ENCODE data around the gene FTCDNL1. TPM values are rescaled to one million over a fixed set of nuclear protein-coding genes. Genes with fewer than 3 reads are reported as not detected.

The FTCDNL1 gene
- polyA plus RNA-seq, 2 of the 4 experiments (the other 2 are of a cell fraction): 2.1 to 5.2 TPM

GRCh38 chr2:199764273-199764800, 86.7 kb downstream of the FTCDNL1 start:
- no peak overlapping the region for H3K27ac ChIP-seq
- no peaks in the 10 kb centered on the region for H3K9me3 ChIP-seq
- DNase-seq (ENCODE audit: low read depth in 1 of 2, low spot score in 1 of 2) (no peak), ATAC-seq (no peak), FAIRE-seq (no peak)
- H3K4me1 ChIP-seq: no peaks in the 10 kb centered on the region
- 72% methylated on average over 7 of the region's 7 CpGs for WGBS (ENCODE audit: missing lambda C conversion rate)
- no peak overlapping the region for H3K4me2 ChIP-seq
- ChIA-PET POLR2A (no interaction called here), CTCF (interaction anchor here (0.6 kb wide), 1 partner anchor 658 kb away, joined by 3 read pairs; no protein-coding TSS in a partner anchor)
- no peak for TF ChIP-seq HES2 (IDR thresholded peaks at IDR 0.05)
- H3K4me3 ChIP-seq: no peak overlapping the region

- Histone ChIP-seq H3K4me1 (no peaks in the 10 kb centered on the region), H3K4me2 (no peak overlapping the region), H3K9me3 (no peaks in the 10 kb centered on the region), H3K4me3 (no peak overlapping the region), H3K27ac (no peak overlapping the region)
- TF ChIP-seq RFX5 (IDR thresholded peaks at IDR 0.05) (no peak), TFCP2L1 (CRISPR knock-in tag; IDR thresholded peaks at IDR 0.05) (no peak), RAD21 (conservative IDR thresholded peaks at IDR 0.05 in 1 of 2, IDR thresholded peaks at IDR 0.05 in 1 of 2) (no peak), MAFK (IDR thresholded peaks at IDR 0.05; ENCODE audit: partially characterized antibody) (no peak), HES2 (IDR thresholded peaks at IDR 0.05) (no peak), EP300 (IDR thresholded peaks at IDR 0.05) (no peak), ATOH8 (CRISPR knock-in tag; IDR thresholded peaks at IDR 0.05; ENCODE audit: low read depth) (no peak), MYC (IDR thresholded peaks at IDR 0.05; ENCODE audit: borderline replicate concordance, low read length) (no peak), NR3C1 (IDR thresholded peaks at IDR 0.05) (no peak), PBX3 (IDR thresholded peaks at IDR 0.05) (no peak), TP53 (CRISPR knock-in tag; IDR thresholded peaks at IDR 0.05) (no peak), SMC3 (IDR thresholded peaks at IDR 0.05) (no peak)
- TF ChIP-seq, protein P1, sequence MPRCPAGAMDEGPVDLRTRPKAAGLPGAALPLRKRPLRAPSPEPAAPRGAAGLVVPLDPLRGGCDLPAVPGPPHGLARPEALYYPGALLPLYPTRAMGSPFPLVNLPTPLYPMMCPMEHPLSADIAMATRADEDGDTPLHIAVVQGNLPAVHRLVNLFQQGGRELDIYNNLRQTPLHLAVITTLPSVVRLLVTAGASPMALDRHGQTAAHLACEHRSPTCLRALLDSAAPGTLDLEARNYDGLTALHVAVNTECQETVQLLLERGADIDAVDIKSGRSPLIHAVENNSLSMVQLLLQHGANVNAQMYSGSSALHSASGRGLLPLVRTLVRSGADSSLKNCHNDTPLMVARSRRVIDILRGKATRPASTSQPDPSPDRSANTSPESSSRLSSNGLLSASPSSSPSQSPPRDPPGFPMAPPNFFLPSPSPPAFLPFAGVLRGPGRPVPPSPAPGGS (IDR thresholded peaks at IDR 0.05): no peak
- TF ChIP-seq, protein P2, sequence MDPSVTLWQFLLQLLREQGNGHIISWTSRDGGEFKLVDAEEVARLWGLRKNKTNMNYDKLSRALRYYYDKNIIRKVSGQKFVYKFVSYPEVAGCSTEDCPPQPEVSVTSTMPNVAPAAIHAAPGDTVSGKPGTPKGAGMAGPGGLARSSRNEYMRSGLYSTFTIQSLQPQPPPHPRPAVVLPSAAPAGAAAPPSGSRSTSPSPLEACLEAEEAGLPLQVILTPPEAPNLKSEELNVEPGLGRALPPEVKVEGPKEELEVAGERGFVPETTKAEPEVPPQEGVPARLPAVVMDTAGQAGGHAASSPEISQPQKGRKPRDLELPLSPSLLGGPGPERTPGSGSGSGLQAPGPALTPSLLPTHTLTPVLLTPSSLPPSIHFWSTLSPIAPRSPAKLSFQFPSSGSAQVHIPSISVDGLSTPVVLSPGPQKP (IDR thresholded peaks at IDR 0.05; ENCODE audit: low read depth, low read length): no peak
- no peak for FAIRE-seq
- CTCF ChIA-PET: no interaction called here
- DNase-seq (ENCODE audit: low read depth in 1 of 2, low spot score in 1 of 2): no peak
- 71% methylated on average over 4 of the region's 4 CpGs for WGBS (ENCODE audit: missing lambda C conversion rate)
- POLR2A ChIA-PET: no interaction called here
- no peak for ATAC-seq
Observed at GRCh38 chr2:199762963-199763362, 88.0 kb downstream of the FTCDNL1 start.

DNA sequence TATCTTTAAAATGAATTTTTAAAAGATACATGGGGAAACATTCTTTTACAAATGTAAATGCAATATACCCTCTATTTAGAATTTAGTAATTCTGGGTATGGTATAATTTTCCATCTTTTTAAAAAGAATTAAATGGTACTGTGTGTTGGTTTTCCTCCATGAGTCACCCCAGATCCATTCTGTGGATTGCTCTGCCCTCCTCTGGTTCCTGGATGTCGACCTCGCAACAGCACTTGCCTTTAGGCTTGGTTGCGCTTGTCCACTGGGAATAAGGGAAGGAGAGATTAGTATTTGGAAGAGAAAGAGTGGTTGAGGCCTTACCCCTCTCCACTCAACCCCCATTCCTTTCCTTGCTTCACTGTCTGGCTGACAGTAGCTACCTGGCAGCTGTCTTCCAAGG, 90.4 kb downstream of the FTCDNL1 start:
- ATAC-seq (no peak), FAIRE-seq (no peak), DNase-seq (ENCODE audit: low read depth in 1 of 2, low spot score in 1 of 2) (no peak)
- TF ChIP-seq RNF2 (IDR thresholded peaks at IDR 0.05; ENCODE audit: borderline replicate concordance, low read depth) (no peak), HOXB5 (CRISPR knock-in tag; IDR thresholded peaks at IDR 0.05) (no peak), SMC3 (IDR thresholded peaks at IDR 0.05) (no peak), FOXS1 (CRISPR knock-in tag; IDR thresholded peaks at IDR 0.05) (no peak), ZFP36 (IDR thresholded peaks at IDR 0.05; ENCODE audit: borderline replicate concordance, partially characterized antibody) (no peak), REST (IDR thresholded peaks at IDR 0.05) (no peak), ESRRA (IDR thresholded peaks at IDR 0.05; ENCODE audit: borderline replicate concordance, low read length) (no peak)
- Histone ChIP-seq H3K4me2 (no peak overlapping the region), H3K4me1 (no peaks in the 10 kb centered on the region), H3K4me3 (no peak overlapping the region), H3K27ac (no peak overlapping the region), H3K9me3 (no peaks in the 10 kb centered on the region)
- POLR2A ChIA-PET: no interaction called here
- CTCF ChIA-PET: no interaction called here
- WGBS (ENCODE audit: missing lambda C conversion rate): 81% methylated on average over 3 of the region's 3 CpGs

Measured in A549 (cell line).